IMR-90 (cell line): Measurements from ENCODE around the gene TRABD. TPM values are rescaled to one million over a fixed set of nuclear protein-coding genes. Genes with fewer than 3 reads are reported as not detected.

Source experiments
- ATAC-seq: fragments of 200-7000 bp; cut with Tn5 transposase; 2 replicates; pipeline ENCODE4 v1.9.1; 2020; ENCODE audit warnings: low read depth, mild to moderate bottlenecking, moderate library complexity
- BruUV-seq: library from RNA; stranded (reverse); fragments of 400-500 nt; replicated peaks from 2 replicates; lab custom pipeline; 2021; lab: Mats Ljungman, UMichigan
- CTCF ChIA-PET: fragments of 300-600 bp; formaldehyde crosslinking; extraction: SDS; loops from one replicate; lab custom pipeline; 2021; ENCODE audit warnings: antibody characterized with exemption; lab: Yijun Ruan, JAX
- POLR2A ChIA-PET: fragments of 300-600 bp; sonication (Branson Sonifier 250); formaldehyde crosslinking; loops from one replicate; lab custom pipeline; 2022; ENCODE audit warnings: antibody characterized with exemption; ENCODE audit not compliant: unreplicated experiment; lab: Charles Lee
- DNase-seq: peaks from one replicate; pipeline ENCODE4 v3.0.0; 2013
- H2AFZ ChIP-seq: replicated peaks from 2 replicates; pipeline ENCODE3; 2013; ENCODE audit warnings: low read length, mild to moderate bottlenecking; ENCODE audit not compliant: poor library complexity
- H2AK5ac ChIP-seq: 2 replicates; pipeline ENCODE4 v1.6.1; 2013; ENCODE audit warnings: low read depth, low read length, inconsistent platforms
- H2AK9ac ChIP-seq: replicated peaks from 2 replicates; pipeline ENCODE3; 2013; ENCODE audit warnings: mild to moderate bottlenecking, low read depth, low read length, moderate library complexity; ENCODE audit not compliant: poor library complexity
- H2BK120ac ChIP-seq: 2 replicates; pipeline ENCODE4 v1.6.1; 2013; ENCODE audit warnings: low read depth, low read length, inconsistent platforms
- H2BK15ac ChIP-seq: 3 replicates; pipeline ENCODE4 v1.6.1; 2013; ENCODE audit warnings: low read depth, low read length, inconsistent platforms
- H2BK20ac ChIP-seq: 2 replicates; pipeline ENCODE4 v1.6.1; 2013; ENCODE audit warnings: low read depth, mild to moderate bottlenecking, inconsistent platforms, low read length, moderate library complexity
- H2BK5ac ChIP-seq: 2 replicates; pipeline ENCODE4 v1.6.1; 2013; ENCODE audit warnings: mild to moderate bottlenecking, low read depth, low read length, inconsistent platforms; ENCODE audit not compliant: poor library complexity, severe bottlenecking
- H3K14ac ChIP-seq: replicated peaks from 2 replicates; pipeline ENCODE4 v1.6.1; 2013; ENCODE audit warnings: low read depth, low read length, inconsistent platforms
- H3K18ac ChIP-seq: 2 replicates; pipeline ENCODE4 v1.6.1; 2013; ENCODE audit warnings: low read depth, low read length, control low read depth
- H3K23ac ChIP-seq: 2 replicates; pipeline ENCODE4 v1.6.1; 2013; ENCODE audit warnings: low read depth, low read length, inconsistent platforms
- H3K27ac ChIP-seq: 2 replicates; pipeline ENCODE4 v1.5.1; 2013; ENCODE audit warnings: mild to moderate bottlenecking, control low read depth, low read length; ENCODE audit not compliant: insufficient read depth
- H3K27me3 ChIP-seq: 2 replicates; pipeline ENCODE4 v1.6.1; 2013; ENCODE audit warnings: low read length; ENCODE audit not compliant: control insufficient read depth, insufficient read depth
- H3K36me3 ChIP-seq: 2 replicates; pipeline ENCODE4 v1.6.1; 2013; ENCODE audit warnings: low read length, mixed read lengths; ENCODE audit not compliant: control insufficient read depth, insufficient read depth
- H3K4ac ChIP-seq: 2 replicates; pipeline ENCODE4 v1.6.1; 2013; ENCODE audit warnings: low read depth, low read length, inconsistent platforms
- H3K4me1 ChIP-seq: 2 replicates; pipeline ENCODE4 v1.6.1; 2013; ENCODE audit warnings: low read length, mixed read lengths; ENCODE audit not compliant: control insufficient read depth, insufficient read depth
- H3K4me2 ChIP-seq: 2 replicates; pipeline ENCODE4 v1.6.1; 2013; ENCODE audit warnings: low read depth, mild to moderate bottlenecking, control low read depth, low read length, moderate library complexity
- H3K4me3 ChIP-seq: 2 replicates; pipeline ENCODE4 v1.5.1; 2013; ENCODE audit warnings: low read depth, mild to moderate bottlenecking, control low read depth, low read length, moderate library complexity; ENCODE audit not compliant: insufficient read depth
- H3K56ac ChIP-seq: 2 replicates; pipeline ENCODE4 v1.6.1; 2013; ENCODE audit warnings: low read length, inconsistent platforms; ENCODE audit not compliant: insufficient read depth; ENCODE audit errors: extremely low read depth
- H3K79me1 ChIP-seq, 2 experiments: 2 replicates each; pipeline ENCODE4 v1.6.1; 2013; ENCODE audit warnings: low read length in 2 of 2, inconsistent platforms in 1 of 2, low read depth in 1 of 2
- H3K9ac ChIP-seq: 2 replicates; pipeline ENCODE4 v1.6.1; 2013; ENCODE audit warnings: low read depth, low read length, control low read depth
- H3K9me1 ChIP-seq: 2 replicates; pipeline ENCODE4 v1.6.1; 2013; ENCODE audit warnings: low read length, inconsistent platforms; ENCODE audit not compliant: insufficient read depth
- H3K9me3 ChIP-seq: 2 replicates; pipeline ENCODE4 v1.6.1; 2013; ENCODE audit warnings: low read length; ENCODE audit not compliant: control insufficient read depth, insufficient read depth
- H4K20me1 ChIP-seq: 2 replicates; pipeline ENCODE4 v1.6.1; 2013; ENCODE audit warnings: low read length, inconsistent platforms; ENCODE audit not compliant: insufficient read depth
- H4K5ac ChIP-seq: 2 replicates; pipeline ENCODE4 v1.6.1; 2013; ENCODE audit warnings: mild to moderate bottlenecking, low read depth, low read length, control low read depth
- H4K8ac ChIP-seq, 2 experiments: 2 replicates each; pipeline ENCODE4 v1.6.1; 2013; ENCODE audit warnings: low read depth in 2 of 2, low read length in 2 of 2, control low read depth in 1 of 2, inconsistent platforms in 1 of 2
- H4K91ac ChIP-seq: 2 replicates; pipeline ENCODE4 v1.6.1; 2013; ENCODE audit warnings: low read depth, low read length, inconsistent platforms; ENCODE audit not compliant: insufficient read depth
- MXI1 ChIP-seq: IDR thresholded peaks from 2 replicates; pipeline ENCODE4 v1.6.1; 2012; ENCODE audit warnings: low read depth, mild to moderate bottlenecking, low read length, moderate library complexity, borderline replicate concordance
- RAD21 ChIP-seq: IDR thresholded peaks from 2 replicates; pipeline ENCODE4 v1.6.1; 2012; ENCODE audit warnings: low read length, improper control_type of control experiment
- RFX5 ChIP-seq: IDR thresholded peaks from 2 replicates; pipeline ENCODE4 v1.8.0; 2012; ENCODE audit warnings: low read depth, mild to moderate bottlenecking, low read length, moderate library complexity
- USF2 ChIP-seq: fragments of 150-350 bp; IDR thresholded peaks from 2 replicates; pipeline ENCODE4 v1.6.1; 2017; ENCODE audit warnings: mild to moderate bottlenecking, antibody characterized with exemption, low read length, low read depth
- WGBS, 2 experiments: methylation state at CpG; one replicate each; pipeline versions ENCODE4 v1.1.5 to v1.1.7; 2013; ENCODE audit warnings: missing lambda C conversion rate in 2 of 2; ENCODE audit not compliant: insufficient read length in 1 of 2; ENCODE audit errors: extremely low coverage in 2 of 2; 5-methylcytosine and 5-hydroxymethylcytosine counted together
- dilution Hi-C: fragments of 300-500 bp; cut with HindIII; formaldehyde crosslinking; loops from one replicate; pipeline ENCODE4 v1.14.3; 2018; ENCODE audit warnings: low sequenced_read_pairs; ENCODE audit not compliant: unreplicated experiment
- in situ Hi-C: fragments of 300-500 bp; cut with MboI; formaldehyde crosslinking; loops from 3 replicates; pipeline ENCODE4 v1.14.3; 2019; ENCODE audit warnings: low sequenced_read_pairs, inconsistent platforms, mixed read lengths
- intact Hi-C: fragments of 100-400 bp; cut with micrococcal nuclease; formaldehyde crosslinking; loops from 2 replicates; pipeline ENCODE4 v1.10.0; 2022
- polyA plus RNA-seq, 3 experiments: library from polyadenylated mRNA; depleted of rRNA; stranded (reverse); fragments of >200 nt; gene quantifications; 2 replicates each; pipeline ENCODE4 v1.2.3, GENCODE V29; 2012; ENCODE audit warnings: low replicate concordance in 1 of 3
- total RNA-seq: library from RNA; depleted of rRNA; stranded (reverse); fragments of >200 nt; gene quantifications from 2 replicates; pipeline ENCODE4 v1.2.3, GENCODE V29; 2012

The TRABD gene
- total and polyA plus RNA-seq, 2 of the 4 experiments (the other 2 are of a cell fraction): 13.4 to 42.7 TPM

GRCh38 chr22:50202130-50202666 is 16.5 kb downstream of the TRABD start:
- in situ Hi-C loops (loop anchor here (25.0 kb wide), 1 partner anchor 390 kb away; no protein-coding TSS in a partner anchor), intact Hi-C loops (loop anchor here (10.0 kb wide), 1 partner anchor 227 kb away; no protein-coding TSS in a partner anchor), dilution Hi-C loops (no loop called here)
- Histone ChIP-seq H4K8ac (no peak overlapping the region), H2BK5ac (no peak overlapping the region), H3K14ac (no peak overlapping the region), H3K9ac (peak overlapping the region; percentile 69), H4K5ac (no peak overlapping the region), H3K23ac (peak overlapping the region; percentile 31), H3K9me3 (no peaks in the 10 kb centered on the region), H3K4ac (no peak overlapping the region), H2BK15ac (no peak overlapping the region), H3K36me3 (peaks cover 22% of the 10 kb centered on the region), H3K4me1 (peaks cover 4% of the 10 kb centered on the region; the same call in 1 of the 2 replicates), H2AK5ac (no peak overlapping the region), H3K9me1 (0 out of 2 replicates have a peak, but pooled peaks cover 2% of the 10 kb centered on the region), H3K4me2 (peak overlapping the region; percentile 93), H3K27me3 (no peaks in the 10 kb centered on the region), H3K79me1 (peaks cover 41 to 56% of the 10 kb centered on the region in 2 experiments), H2AK9ac (no peak overlapping the region), H2BK120ac (no peak overlapping the region), H2AFZ (peak overlapping the region; percentile 94), H4K91ac (no peak overlapping the region), H3K56ac (no peak overlapping the region), H3K4me3 (peak overlapping the region; percentile 92), H3K27ac (no peak overlapping the region), H2BK20ac (no peak overlapping the region), H4K20me1 (peaks cover 13% of the 10 kb centered on the region), H3K18ac (no peak overlapping the region)
- ChIA-PET CTCF (no interaction called here), POLR2A (no interaction called here)
- WGBS, 2 experiments: 67% methylated on average over 3 of the region's 13 CpGs; no CpG with 5 or more reads in 1 of the 2 experiments
- no peak for TF ChIP-seq RFX5
- TF ChIP-seq USF2: no peak
- no peak for TF ChIP-seq MXI1
- TF ChIP-seq RAD21: no peak
- DNase-seq: no peak
- no peak for ATAC-seq
- no TSS peak for BruUV-seq
